A673 (cell line): ENCODE data around the gene PLEKHS1. TPM values are rescaled to one million over a fixed set of nuclear protein-coding genes. Genes with fewer than 3 reads are reported as not detected.

Source experiments
- BruUV-seq: library from RNA; stranded (reverse); fragments of 400-500 nt; replicated peaks from 2 replicates; lab custom pipeline; 2021; lab: Mats Ljungman, UMichigan
- CTCF ChIA-PET: fragments of 300-600 bp; sonication (Branson Sonifier 250); formaldehyde crosslinking; loops from one replicate; lab custom pipeline; 2022; ENCODE audit warnings: antibody characterized with exemption; lab: Charles Lee
- POLR2A ChIA-PET: fragments of 300-600 bp; sonication (Branson Sonifier 250); formaldehyde crosslinking; loops from one replicate; lab custom pipeline; 2022; ENCODE audit warnings: antibody characterized with exemption; ENCODE audit not compliant: low non-redundant PET; lab: Charles Lee
- DNase-seq: peaks from one replicate; pipeline ENCODE4 v3.0.0-alpha.2; 2015; ENCODE audit warnings: low spot score
- H3K27ac ChIP-seq: fragments of 200-600 bp; sonication (generic); 2 replicates; pipeline ENCODE4 v1.5.1; 2016; ENCODE audit warnings: mixed run types, low read depth, mild to moderate bottlenecking, mixed read lengths, antibody characterized with exemption, low read length; ENCODE audit not compliant: poor library complexity, severe bottlenecking
- H3K27me3 ChIP-seq: fragments of 200-600 bp; sonication (generic); replicated peaks from 2 replicates; pipeline ENCODE4 v1.6.1; 2017; ENCODE audit warnings: mixed run types, low read depth, mild to moderate bottlenecking, mixed read lengths, antibody characterized with exemption, low read length; ENCODE audit not compliant: insufficient read depth, poor library complexity
- H3K36me3 ChIP-seq: fragments of 200-600 bp; sonication (generic); 2 replicates; pipeline ENCODE4 v1.6.1; 2016; ENCODE audit warnings: mixed run types, mild to moderate bottlenecking, mixed read lengths, antibody characterized with exemption, low read length; ENCODE audit not compliant: insufficient read depth, poor library complexity, severe bottlenecking
- H3K4me1 ChIP-seq: fragments of 200-600 bp; sonication (generic); 2 replicates; pipeline ENCODE4 v1.6.1; 2017; ENCODE audit warnings: mixed run types, mild to moderate bottlenecking, mixed read lengths, antibody characterized with exemption, low read length; ENCODE audit not compliant: insufficient read depth, poor library complexity, severe bottlenecking
- H3K4me3 ChIP-seq: fragments of 200-600 bp; sonication (generic); 2 replicates; pipeline ENCODE4 v1.5.1; 2016; ENCODE audit warnings: low read depth, mixed run types, mild to moderate bottlenecking, mixed read lengths, low read length; ENCODE audit not compliant: poor library complexity, severe bottlenecking
- H3K9me3 ChIP-seq: fragments of 200-600 bp; sonication (generic); 2 replicates; pipeline ENCODE4 v1.6.1; 2016; ENCODE audit warnings: mixed run types, low read depth, mild to moderate bottlenecking, mixed read lengths, antibody characterized with exemption, low read length; ENCODE audit not compliant: poor library complexity, severe bottlenecking
- CTCF ChIP-seq: fragments of 300-800, 200-600 bp; sonication (generic); conservative IDR thresholded peaks from 2 replicates; pipeline ENCODE4 v1.5.1; 2017; ENCODE audit warnings: low read depth, mild to moderate bottlenecking, antibody characterized with exemption, low read length, moderate library complexity, mixed read lengths
- EZH2 ChIP-seq: fragments of 200-600 bp; sonication (generic); IDR thresholded peaks from 2 replicates; pipeline ENCODE4 v1.6.1; 2017; ENCODE audit warnings: borderline replicate concordance, low read depth, mild to moderate bottlenecking, mixed read lengths, antibody characterized with exemption, low read length; ENCODE audit not compliant: poor library complexity, severe bottlenecking
- intact Hi-C: fragments of 100-400 bp; cut with micrococcal nuclease; formaldehyde crosslinking; loops from one replicate; pipeline ENCODE4 v1.10.0; 2022; ENCODE audit not compliant: unreplicated experiment
- total RNA-seq: library from RNA; stranded (reverse); gene quantifications from 2 replicates; pipeline ENCODE4 v1.2.3, GENCODE V29; 2021

The PLEKHS1 gene
- total RNA-seq, 1 experiment from 2014 or later: not detected

DNA sequence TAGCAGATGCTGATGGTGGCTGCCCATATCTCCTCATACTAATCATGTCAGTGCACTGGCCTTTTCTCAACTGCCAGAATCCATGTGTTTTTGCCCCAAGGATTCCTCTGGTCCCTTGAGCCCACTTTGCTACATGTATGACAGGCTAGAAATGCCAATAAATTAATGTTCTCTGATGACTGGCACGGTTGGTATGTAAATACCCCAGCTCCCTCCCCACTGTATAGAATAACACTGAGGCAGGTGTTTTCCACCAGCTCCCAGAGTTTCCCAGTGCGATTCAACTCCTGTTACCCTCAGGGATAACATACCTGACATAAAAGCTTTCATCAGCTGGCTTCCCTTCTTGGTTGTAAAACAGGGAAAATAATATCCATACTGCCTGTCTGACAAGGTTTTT is 9.0 kb upstream of the PLEKHS1 start:
- ChIA-PET POLR2A (interaction anchor here (0.7 kb wide), 1 partner anchor 305 kb away, joined by 3 read pairs; no protein-coding TSS in a partner anchor), CTCF (no interaction called here)
- intact Hi-C loops: no loop called here

DNA sequence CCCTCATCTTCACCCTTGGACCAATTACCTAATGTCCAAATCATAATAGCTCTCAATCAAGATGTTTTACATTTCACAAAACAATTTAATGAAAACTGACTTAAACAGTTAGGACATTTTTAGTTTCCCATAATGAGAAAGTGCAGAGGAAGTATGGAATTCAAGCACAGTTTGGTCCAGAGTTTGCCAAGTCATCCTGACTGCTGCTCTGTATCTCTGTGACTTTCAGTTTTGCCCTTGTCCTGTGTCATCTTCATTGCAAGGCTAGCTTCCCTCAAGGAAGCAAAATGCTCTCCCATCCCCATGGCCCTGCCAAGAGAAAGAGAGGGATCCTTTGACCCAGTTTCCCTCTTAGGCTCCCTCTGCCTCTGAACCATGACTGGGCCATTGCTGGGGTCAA is 7.9 kb upstream of the PLEKHS1 start:
- Histone ChIP-seq H3K36me3 (no peaks in the 10 kb centered on the region), H3K4me1 (peaks cover 5% of the 10 kb centered on the region), H3K27me3 (no peaks in the 10 kb centered on the region), H3K4me3 (no peak overlapping the region), H3K9me3 (no peaks in the 10 kb centered on the region), H3K27ac (no peak overlapping the region)
- no peak for DNase-seq
- BruUV-seq: no TSS peak
- ChIA-PET POLR2A (no interaction called here), CTCF (no interaction called here)
- intact Hi-C loops: no loop called here
- TF ChIP-seq CTCF (no peak), EZH2 (no peak)

More for the DNA sequence above, 9.0 kb upstream of the PLEKHS1 start:
- DNase-seq: no peak
- TF ChIP-seq EZH2 (no peak), CTCF (no peak)
- H3K36me3 ChIP-seq: no peaks in the 10 kb centered on the region
- H3K27me3 ChIP-seq: no peaks in the 10 kb centered on the region
- peaks cover 5% of the 10 kb centered on the region for H3K4me1 ChIP-seq
- no TSS peak for BruUV-seq
- no peak overlapping the region for H3K27ac ChIP-seq
- H3K9me3 ChIP-seq: no peaks in the 10 kb centered on the region
- no peak overlapping the region for H3K4me3 ChIP-seq

DNA sequence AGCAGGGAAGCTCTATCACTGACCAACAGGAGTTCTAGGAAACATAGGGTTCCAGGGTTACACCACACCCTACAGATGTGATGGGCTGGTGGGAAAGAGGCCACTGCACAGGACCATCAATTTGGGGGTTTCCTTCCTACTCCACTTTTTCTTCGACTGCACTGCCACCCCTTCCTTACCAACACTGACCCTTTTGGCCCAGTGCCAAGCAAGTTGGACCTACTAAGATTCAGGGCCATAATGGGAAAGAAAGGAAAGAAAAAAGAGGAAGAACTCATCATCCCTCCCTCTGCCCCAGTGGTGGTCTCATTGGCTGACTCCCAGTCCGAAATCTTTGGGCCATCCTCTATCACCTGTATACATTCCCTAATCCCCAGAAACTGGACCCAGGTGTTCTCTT is 6.1 kb upstream of the PLEKHS1 start:
- peaks cover 5% of the 10 kb centered on the region for H3K4me1 ChIP-seq
- DNase-seq: no peak
- TF ChIP-seq CTCF (no peak), EZH2 (no peak)
- H3K27me3 ChIP-seq: no peaks in the 10 kb centered on the region
- ChIA-PET POLR2A (no interaction called here), CTCF (no interaction called here)
- intact Hi-C loops: no loop called here
- no peaks in the 10 kb centered on the region for H3K36me3 ChIP-seq
- BruUV-seq: no TSS peak
- H3K4me3 ChIP-seq: no peak overlapping the region
- H3K9me3 ChIP-seq: no peaks in the 10 kb centered on the region
- no peak overlapping the region for H3K27ac ChIP-seq
